Measurements from ENCODE around the gene SAXO2. TPM values are rescaled to one million over a fixed set of nuclear protein-coding genes. Genes with fewer than 3 reads are reported as not detected.
"Not testable (repeated sequence)": the region's sequence is repeated elsewhere in the genome, so short reads cannot be mapped to it uniquely, and the experiment has no call there.

Gene SAXO2
- total RNA-seq, 1 donor, result 1.4 TPM

- not testable (repeated sequence) for DNase-seq (ENCODE audit: low read depth); H3K4me3 ChIP-seq (ENCODE audit: low read depth, low read length)
These were observed 63.0 kb downstream of the SAXO2 start for GRCh38 chr15:82325646-82326045.

GRCh38 chr15:82326896-82327295, 64.3 kb downstream of the SAXO2 start:
- DNase-seq (ENCODE audit: low read depth); H3K4me3 ChIP-seq (ENCODE audit: low read depth, low read length): not testable (repeated sequence)

- H3K4me3 ChIP-seq (ENCODE audit: low read depth, low read length); DNase-seq (ENCODE audit: low read depth): not testable (repeated sequence)
These were observed 64.8 kb downstream of the SAXO2 start for GRCh38 chr15:82327372-82327771.

GRCh38 chr15:82329039-82329438, 66.4 kb downstream of the SAXO2 start:
- DNase-seq (ENCODE audit: low read depth); H3K4me3 ChIP-seq (ENCODE audit: low read depth, low read length): not testable (repeated sequence)

GRCh38 chr15:82330921-82331320, 68.3 kb downstream of the SAXO2 start:
- H3K4me3 ChIP-seq (ENCODE audit: low read depth, low read length); DNase-seq (ENCODE audit: low read depth): not testable (repeated sequence)

- DNase-seq (ENCODE audit: low read depth); H3K4me3 ChIP-seq (ENCODE audit: low read depth, low read length): not testable (repeated sequence)
These were observed 69.1 kb downstream of the SAXO2 start for GRCh38 chr15:82331576-82332304.

GRCh38 chr15:82332711-82333602, 70.3 kb downstream of the SAXO2 start:
- peak; percentile 11 for DNase-seq (ENCODE audit: low read depth)
- not testable (repeated sequence) for H3K4me3 ChIP-seq (ENCODE audit: low read depth, low read length)

GRCh38 chr15:82333603-82334553, 71.3 kb downstream of the SAXO2 start:
- H3K4me3 ChIP-seq (ENCODE audit: low read depth, low read length), result not testable (repeated sequence)
- peak; percentile 1 for DNase-seq (ENCODE audit: low read depth)

Other genes with a start within 250 kb of the SAXO2 start
- gene MEX3B, start 216.8 kb upstream of the SAXO2 start, total RNA-seq (ENCODE audit: low replicate concordance), result 2.1 and 3.5 TPM in 2 replicates
- 18.6 and 36.7 TPM in 2 replicates for gene EFL1, start 84 bp upstream of the SAXO2 start, total RNA-seq (ENCODE audit: low replicate concordance)
- gene GOLGA6L10, start 86.7 kb downstream of the SAXO2 start, total RNA-seq (ENCODE audit: low replicate concordance), result 0.45 and 0.49 TPM in 2 replicates
- 1.2 and 6.3 TPM in 2 replicates for gene GOLGA6L9, start 167.0 kb downstream of the SAXO2 start, total RNA-seq (ENCODE audit: low replicate concordance)

All from fibroblast of the aortic adventitia (primary cell).